NCI-H1694 treated with DMSO at 0.1 percent for 48 hours (cell line): ENCODE results near the gene TEX35.
"Not testable (repeated sequence)": the region's sequence is repeated elsewhere in the genome, so short reads cannot be mapped to it uniquely, and the experiment has no call there.

Experiments
- DNase-seq: peaks from one replicate; lab custom pipeline; 2025; lab: John Stamatoyannopoulos, UW

Gene TEX35

DNA sequence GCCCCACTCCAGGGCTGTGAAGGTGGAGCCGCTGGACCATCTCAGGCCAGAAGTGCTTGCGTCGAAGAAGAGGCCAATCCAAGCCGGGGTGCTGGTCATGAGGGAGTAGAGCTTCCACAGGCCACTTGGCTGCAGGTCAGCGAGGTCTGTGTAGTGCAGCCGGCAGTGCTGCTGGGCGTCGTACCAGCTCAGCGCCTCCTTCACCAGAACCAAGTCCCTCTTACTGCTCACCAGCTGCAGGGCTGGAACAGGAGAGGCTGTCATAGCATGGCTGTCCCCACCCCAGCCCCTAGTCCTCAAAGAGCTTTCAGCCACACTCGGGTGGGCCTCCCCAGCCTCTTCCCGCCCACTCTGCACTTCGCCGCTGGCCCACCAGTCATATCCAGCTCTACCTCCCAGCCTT, 18.3 kb upstream of the TEX35 start:
- no peak for DNase-seq

- DNase-seq: no peak
These were observed 17.8 kb upstream of the TEX35 start for GRCh38 chr1:178495158-178495557.

GRCh38 chr1:178495741-178496409, 17.0 kb upstream of the TEX35 start:
- DNase-seq: no peak

- no peak for DNase-seq
These were observed 16.3 kb upstream of the TEX35 start, which contains the start of gene CLEC20A for GRCh38 chr1:178496410-178497135. CLEC20A (minus strand) TSS chr1:178496964; CDS start chr1:178496939, 25 bp downstream.

GRCh38 chr1:178497903-178498478, 14.9 kb upstream of the TEX35 start:
- DNase-seq: no peak

GRCh38 chr1:178498896-178499675, 13.8 kb upstream of the TEX35 start:
- DNase-seq: no peak

DNA sequence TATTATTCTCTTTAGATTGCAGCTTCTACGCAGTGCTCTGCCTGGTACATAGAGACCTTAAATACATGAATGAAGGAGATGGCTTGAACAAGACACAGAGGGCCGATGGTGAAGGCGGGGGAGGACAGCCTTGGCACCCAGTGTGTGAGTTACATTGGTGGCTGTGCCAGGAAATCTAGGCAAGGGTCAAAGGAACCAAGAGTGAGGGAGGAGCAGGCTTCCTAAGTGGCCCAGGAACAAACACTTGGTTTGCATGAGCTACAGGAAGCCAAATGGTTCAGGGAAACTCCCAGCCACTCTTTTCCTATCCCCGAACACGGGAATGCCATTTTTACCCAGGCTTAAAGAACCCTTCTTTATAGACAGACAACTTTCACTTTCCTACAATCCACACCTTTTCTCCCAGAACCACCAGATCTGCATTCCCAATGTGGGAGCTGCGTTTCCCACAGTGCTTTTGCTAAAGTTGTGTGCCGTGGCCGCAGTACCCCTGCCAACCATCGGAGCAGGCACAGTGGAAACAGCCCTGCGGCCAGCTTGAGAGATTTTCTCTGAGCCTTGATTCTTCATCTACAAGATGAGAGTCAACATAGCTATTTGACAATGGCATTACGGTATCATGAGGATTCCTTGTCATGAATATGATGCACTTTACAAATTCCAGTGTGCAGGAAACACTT, 12.7 kb upstream of the TEX35 start:
- no peak for DNase-seq

GRCh38 chr1:178500936-178501554, 11.9 kb upstream of the TEX35 start:
- DNase-seq: no peak

GRCh38 chr1:178501705-178502329, 11.1 kb upstream of the TEX35 start:
- peak; percentile 41 for DNase-seq

DNA sequence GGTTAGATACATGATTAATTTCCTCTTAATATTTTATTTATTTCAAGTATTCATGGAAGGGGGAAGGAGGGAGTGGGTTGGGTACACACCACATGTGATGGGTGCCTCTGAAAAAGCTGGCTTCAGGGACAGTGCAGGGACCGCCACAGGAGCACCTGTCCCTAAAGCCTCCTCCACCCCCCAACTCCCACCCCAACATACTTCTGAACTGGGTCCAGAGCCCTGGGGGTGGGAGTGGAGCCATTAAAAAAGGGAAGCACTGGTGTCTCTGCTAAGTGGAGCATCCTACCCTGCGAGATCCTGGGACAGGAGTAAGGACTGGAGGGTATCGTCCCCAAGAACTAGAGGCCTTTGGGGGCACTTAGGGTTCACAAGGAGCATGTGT, 10.6 kb upstream of the TEX35 start:
- DNase-seq: no peak

GRCh38 chr1:178502856-178503255, 10.1 kb upstream of the TEX35 start:
- no peak for DNase-seq

- not testable (repeated sequence) for DNase-seq
These were observed 9.6 kb upstream of the TEX35 start for GRCh38 chr1:178503316-178503715.

- DNase-seq: no peak
These were observed 9.1 kb upstream of the TEX35 start for GRCh38 chr1:178503849-178504248.

DNA sequence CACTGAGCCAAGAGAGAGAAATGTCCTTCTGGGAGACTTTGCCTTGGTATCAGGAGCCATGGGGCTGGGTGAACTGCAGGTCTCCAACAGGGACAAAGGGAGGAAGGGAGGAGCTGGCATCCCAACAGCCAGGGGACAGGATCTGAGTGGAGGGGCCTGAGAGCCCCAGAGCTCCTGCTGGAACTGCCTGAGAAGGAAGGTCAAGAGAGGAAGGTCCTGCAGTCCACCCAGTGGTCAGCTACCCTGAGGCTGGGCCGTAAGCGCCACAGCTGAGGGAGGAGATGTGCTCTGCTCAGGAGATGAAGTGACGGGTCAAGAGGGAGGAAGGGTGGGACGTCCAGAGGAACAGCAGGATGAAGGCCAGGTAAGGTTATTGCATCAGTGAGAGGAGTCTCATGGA, 8.6 kb upstream of the TEX35 start:
- DNase-seq: no peak

DNA sequence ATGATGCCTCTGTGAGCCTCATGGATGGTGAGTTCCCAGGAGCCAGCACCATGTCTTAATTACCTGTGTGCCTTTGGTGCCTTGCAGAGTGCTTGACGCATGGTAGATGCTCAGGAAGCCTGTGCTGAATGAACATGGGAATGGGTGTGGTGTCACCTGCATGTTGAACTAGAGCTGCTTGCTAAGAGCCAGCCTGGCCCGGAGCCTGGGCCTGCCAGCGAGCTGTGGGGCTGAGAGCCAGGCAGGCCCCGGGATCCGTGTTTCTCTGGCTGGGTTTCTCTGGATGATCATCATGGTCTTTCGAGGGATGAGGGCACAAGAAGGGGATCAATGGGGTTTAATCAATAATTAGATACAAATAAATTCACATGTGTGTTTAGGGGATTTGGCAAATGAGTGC, 6.7 kb upstream of the TEX35 start:
- no peak for DNase-seq

DNA sequence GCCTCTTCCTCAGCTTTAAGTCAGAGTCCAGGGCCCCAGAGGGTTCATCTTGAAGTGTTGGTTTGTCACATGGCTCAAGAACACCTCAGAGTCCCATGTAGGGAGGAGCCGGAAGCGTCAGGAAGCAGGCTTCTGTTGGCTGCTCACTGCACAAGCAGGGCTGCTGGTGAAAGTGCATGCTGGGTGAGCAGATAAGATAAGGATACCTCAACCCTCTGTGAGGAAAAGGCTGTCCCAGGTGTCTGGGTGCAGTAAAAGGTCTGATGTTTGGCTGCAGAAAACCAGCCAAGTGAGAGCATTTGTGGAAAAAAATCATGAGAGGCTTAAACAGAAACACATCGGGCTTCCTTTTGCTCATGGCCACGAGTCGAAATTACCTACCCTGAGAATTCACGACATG, 6.2 kb upstream of the TEX35 start:
- no peak for DNase-seq

GRCh38 chr1:178509414-178510007, 3.4 kb upstream of the TEX35 start:
- DNase-seq: no peak

DNA sequence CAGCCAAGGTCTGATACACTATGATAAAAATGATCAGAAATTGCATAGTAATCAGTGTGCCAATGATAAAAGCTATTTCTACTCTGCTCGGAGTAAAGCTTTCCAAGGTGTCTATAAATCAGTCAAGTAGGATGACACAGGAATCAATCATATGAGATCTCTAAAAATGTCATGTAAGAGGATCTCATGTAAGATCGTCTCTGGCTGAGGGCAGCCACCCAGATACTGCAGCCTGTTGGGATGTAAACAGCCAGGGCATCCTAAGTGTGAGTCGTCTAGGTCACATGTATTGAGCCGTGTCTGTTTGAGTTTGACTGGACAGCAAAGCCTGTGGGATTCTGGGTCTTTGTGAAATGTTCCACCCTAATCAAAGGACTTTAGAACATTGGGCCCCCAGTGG, 2.8 kb upstream of the TEX35 start:
- DNase-seq: no peak

DNA sequence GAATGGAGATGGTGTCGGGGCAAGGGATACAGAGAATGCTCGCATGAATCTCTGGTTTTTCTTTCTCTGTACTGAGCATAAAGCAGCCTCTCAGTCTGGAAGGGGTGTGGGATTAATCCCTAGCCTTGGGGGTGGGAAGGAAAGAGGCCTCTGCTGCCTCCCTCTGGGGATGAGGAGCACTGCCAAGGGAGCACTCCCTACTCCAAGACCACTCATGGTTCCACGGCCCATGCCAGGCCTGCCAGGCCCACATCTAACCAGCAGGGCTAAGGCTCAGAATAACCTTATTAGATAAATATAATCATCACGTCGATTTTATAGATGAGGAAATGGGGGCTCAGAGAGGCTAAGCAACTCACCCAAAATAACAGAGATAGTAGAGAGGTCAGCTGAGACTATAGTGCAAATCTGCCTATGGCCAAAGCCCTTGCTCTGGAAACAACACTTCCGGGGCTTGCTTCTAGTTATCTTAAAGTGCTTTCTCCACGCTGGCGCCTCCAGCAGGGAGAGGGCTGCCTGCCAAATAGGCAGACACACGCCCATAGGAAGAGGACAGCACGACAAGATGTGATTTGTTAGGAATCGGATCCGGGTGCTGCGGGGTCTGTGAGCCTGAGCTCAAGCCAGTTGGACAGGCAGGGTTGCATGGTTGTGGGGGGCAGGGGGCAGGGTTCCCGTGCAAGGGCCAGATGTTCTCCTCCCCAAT, 522 bp downstream of the TEX35 start:
- DNase-seq: peak; percentile 9

DNA sequence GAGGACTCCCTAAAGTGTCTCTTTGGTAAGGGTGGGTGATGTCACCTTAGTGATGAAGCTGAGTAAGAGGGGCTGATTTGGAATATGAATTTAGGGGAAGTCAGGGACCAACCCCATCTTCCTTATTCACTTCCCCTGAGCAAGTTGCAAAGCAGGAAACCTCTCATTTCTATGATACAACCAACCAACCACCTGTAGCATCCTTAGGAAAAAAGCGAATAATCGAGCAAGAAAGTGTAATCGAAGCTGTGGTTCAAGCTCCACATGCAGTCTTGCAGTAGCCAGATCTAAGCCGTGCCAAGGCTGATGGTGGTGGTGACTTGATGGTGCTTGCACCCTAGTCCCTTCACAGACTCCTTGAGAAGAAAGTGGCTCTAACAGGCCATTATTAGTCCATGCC, 3.2 kb downstream of the TEX35 start:
- no peak for DNase-seq
